Forelimb muscle (tissue), 1 donor: ENCODE measurements around the gene SDK2. TPM values are rescaled to one million over a fixed set of nuclear protein-coding genes. Genes with fewer than 3 reads are reported as not detected.

Experiments
- DNase-seq: peaks from one replicate; pipeline ENCODE4 v3.0.0-alpha.2; 2013; ENCODE audit warnings: low read depth
- polyA plus RNA-seq: library from polyadenylated mRNA; unstranded; fragments of 120-200 nt; gene quantifications from one replicate; pipeline ENCODE4 v1.2.1, GENCODE V29; 2013; ENCODE audit not compliant: insufficient read length

The SDK2 gene, protein sequence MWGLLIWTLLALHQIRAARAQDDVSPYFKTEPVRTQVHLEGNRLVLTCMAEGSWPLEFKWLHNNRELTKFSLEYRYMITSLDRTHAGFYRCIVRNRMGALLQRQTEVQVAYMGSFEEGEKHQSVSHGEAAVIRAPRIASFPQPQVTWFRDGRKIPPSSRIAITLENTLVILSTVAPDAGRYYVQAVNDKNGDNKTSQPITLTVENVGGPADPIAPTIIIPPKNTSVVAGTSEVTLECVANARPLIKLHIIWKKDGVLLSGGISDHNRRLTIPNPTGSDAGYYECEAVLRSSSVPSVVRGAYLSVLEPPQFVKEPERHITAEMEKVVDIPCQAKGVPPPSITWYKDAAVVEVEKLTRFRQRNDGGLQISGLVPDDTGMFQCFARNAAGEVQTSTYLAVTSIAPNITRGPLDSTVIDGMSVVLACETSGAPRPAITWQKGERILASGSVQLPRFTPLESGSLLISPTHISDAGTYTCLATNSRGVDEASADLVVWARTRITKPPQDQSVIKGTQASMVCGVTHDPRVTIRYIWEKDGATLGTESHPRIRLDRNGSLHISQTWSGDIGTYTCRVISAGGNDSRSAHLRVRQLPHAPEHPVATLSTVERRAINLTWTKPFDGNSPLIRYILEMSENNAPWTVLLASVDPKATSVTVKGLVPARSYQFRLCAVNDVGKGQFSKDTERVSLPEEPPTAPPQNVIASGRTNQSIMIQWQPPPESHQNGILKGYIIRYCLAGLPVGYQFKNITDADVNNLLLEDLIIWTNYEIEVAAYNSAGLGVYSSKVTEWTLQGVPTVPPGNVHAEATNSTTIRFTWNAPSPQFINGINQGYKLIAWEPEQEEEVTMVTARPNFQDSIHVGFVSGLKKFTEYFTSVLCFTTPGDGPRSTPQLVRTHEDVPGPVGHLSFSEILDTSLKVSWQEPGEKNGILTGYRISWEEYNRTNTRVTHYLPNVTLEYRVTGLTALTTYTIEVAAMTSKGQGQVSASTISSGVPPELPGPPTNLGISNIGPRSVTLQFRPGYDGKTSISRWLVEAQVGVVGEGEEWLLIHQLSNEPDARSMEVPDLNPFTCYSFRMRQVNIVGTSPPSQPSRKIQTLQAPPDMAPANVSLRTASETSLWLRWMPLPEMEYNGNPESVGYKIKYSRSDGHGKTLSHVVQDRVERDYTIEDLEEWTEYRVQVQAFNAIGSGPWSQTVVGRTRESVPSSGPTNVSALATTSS (N-terminal part only)
- 27.2 TPM for polyA plus RNA-seq

DNA sequence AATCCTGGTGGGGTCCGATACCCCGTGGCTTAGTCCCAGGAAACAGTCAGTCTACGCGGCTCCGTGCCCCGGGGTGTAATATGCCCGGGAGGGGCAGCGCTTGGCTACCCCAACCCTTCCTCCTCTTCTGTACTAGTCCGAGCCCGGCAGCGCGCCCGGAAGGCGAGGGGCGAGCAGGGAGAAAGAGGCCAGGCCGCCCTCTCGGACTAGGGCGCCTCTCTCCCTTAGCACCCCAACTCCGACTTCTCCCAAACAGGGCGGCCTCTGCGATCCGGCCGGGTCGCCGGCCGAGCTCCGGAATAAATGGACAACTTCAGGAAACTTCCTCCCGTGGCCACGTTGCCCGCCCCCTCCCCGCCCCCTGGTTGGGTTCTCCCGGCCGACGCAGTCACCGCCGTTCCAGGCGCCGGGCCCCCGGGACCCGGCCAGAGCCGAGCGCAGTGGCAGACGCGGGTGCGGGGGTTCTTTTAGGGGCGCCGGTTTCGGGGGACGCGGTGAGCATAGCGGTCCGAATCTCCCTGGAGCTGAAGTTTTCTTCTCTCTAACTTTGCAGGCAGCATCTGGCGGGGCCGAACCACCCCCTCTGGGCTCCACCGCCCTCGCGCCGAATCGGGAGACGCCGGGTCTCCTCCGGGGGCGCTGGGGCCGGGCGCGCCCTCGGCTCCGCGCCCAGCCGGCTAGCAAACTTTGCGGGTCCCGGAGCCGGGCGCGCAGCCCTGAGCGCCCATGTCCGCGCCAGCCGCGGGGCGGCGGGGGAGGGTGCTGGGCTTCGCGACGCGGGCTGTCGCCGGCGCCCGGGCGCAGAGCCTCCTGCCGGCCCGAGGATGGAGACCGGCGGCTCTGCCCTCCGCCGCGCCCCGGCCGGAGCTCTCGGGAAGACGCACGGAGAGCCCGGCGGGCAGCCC, at the start of gene SDK2:
TSS of gene SDK2 (minus strand) at position 301 of the 905 bp plus-strand sequence. CDS start 357 bp downstream, outside the sequence.
- no peak for DNase-seq

DNA sequence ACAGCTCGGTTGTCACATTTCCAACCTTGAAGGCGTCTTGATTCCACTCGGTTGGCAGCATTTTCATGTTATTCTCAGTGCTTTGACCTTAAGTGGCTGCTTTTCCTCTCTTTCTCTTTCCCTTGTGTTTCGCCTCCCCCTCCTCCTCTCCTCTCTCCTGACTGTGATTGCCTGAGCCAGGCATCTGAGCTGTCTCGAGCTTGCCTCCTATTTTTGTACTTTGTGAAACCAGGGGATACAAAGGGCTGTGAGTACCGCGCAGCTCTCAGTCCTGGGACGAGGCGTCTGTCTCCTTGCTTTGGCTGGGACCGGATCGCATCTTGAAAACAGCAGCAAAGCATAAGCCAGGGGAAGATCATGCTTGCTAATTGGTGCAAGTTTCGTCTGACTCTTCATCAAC, 48.8 kb upstream of the SDK2 start:
- no peak for DNase-seq

DNA sequence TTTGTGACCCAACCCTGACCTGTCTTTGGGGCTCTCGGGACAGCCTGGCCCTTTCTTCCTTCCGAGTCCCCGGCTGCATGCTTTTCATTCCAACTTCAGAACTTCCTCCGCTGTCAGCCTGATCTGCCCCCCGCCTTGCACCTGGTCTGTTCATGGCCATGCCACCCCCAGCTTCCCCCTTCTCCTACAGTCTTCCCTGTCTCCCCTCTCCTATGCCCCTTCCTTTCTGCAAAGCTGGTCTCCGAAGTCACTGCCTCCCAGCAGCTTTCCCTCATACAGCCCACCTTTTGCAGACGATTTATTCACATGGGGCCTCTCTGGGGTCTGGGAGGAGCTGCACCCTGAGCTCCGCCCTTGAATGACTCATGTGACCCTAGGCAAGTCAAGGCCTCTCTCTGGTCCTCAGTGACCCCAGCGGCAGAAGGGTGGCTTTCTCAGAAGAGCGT, 47.1 kb upstream of the SDK2 start:
- DNase-seq: no peak

DNA sequence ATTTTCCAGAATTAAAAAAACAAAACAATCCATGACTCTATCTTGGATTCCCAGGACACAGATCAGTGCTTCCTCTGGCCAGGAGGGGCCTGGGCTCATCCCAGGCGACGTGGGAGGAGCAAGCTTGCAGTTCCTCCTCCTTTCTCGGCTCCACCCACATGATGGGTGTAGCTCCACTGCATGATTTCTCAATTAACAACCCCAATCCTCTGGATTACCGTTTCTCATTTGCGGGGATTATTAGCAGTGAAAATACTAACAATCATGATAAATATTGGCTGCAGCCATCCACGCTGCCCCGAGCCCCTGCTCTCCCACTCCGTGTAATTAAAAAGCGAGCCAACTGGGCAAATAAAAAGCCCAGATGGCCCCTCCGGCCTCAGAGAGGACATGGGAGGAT, 46.4 kb upstream of the SDK2 start:
- no peak for DNase-seq

DNA sequence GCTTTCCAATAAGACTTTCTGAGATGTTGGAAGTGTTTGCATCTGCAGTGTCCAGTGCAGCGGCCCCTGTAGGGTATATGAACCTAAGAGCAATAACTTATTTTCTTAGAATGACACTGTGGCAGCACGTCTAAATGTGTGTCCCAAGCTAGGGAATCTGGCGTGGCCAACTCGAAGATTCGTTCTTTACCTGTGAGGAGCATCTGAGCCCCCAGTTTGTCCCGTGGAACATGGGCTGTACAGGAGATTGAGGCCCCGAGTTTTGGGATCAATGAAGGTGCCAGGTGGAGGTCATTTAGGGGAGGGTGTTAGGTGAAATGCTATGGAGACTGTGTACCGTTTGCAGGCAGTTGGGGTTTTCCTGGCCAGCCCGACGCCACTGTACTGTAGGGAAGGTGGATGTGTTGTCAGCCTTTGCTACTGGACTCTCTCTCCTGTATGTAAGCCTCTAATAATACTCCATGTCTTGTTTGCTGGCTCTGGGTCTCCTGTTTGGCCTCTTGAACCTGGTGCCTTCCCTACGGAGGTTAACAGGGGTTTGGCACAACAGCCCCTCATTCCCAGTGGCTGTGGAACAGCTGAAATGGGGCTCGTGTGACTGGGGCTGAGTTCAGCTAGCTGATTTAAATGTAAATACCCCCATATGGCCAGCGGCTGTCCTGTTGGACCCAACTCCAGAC, 45.5 kb upstream of the SDK2 start:
- DNase-seq: no peak

DNA sequence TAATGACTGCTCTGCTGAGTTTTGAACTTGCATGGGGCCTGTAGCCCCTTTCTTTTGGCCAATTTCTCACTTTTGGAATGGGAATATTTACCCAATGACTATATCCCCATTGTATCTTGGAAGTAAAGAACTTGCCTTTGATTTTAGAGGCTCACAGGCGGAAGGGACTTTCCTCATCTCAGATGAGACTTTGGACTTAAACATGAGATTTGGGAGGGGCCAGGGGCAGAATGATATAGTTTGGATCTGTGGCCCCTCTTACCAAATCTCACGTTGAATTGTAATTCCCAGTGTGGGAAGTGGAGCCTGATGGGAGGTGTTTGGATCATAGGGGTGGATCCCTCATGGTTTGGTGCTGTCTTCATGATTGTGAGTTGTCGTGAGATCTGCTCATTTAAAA, 42.7 kb upstream of the SDK2 start:
- DNase-seq: no peak

DNA sequence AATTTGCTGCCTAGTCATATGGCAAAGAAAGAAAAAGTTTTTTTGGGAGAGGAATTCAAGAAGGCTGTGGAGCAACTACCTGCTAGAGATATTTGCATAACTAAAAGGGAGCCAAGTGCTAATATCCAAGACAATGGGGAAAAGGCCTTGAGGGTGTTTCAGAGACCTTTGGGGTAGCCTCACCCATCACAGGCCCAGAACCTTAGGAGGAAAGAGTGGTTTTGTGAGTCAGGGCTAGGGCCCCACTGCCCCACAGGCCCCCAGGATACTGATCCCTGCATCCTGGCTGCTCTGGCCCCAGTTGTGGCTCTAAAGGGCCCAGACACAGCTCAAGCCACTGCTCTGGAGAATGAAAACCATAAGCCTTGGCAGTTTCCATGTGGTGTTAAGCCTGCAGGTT, 41.9 kb upstream of the SDK2 start:
- no peak for DNase-seq

DNA sequence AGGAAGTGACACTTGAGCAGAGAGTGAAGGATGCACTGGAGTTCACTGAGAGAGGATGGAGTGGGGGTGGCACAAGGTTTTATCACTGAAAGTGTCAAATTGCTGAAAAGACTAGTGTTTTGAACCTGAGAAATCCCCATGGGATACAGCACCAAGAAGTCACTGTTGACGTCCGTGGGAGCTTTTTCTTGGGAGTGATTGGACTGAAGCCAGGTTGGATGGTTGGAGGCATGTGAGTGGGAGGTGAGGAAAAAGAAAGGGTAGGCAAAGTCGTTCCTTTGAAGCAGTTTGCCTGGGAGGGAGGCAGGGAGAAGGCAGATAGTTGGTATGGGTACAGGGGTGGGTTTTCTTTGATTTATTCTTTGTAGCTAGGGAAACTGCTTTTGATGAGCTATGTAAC, 39.9 kb upstream of the SDK2 start:
- DNase-seq: no peak

DNA sequence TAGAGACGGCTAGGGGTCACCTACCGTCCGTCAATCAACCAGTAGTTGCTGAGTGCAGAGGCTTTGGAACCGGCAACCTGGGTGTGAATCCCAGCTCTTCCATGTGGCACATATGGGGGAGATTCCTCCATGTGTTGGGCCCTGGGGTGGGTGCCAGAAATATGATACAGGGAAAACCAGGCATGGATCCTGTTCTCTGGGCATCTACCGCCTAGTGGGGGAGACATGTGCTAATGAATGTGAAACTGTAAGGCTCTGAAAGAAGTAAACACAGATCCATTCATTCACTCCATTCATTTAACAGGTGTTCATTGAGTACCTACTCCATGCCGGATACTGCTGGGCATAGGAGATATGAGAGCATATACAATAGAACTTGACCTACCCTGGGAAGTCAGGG, 39.5 kb upstream of the SDK2 start:
- DNase-seq: no peak

DNA sequence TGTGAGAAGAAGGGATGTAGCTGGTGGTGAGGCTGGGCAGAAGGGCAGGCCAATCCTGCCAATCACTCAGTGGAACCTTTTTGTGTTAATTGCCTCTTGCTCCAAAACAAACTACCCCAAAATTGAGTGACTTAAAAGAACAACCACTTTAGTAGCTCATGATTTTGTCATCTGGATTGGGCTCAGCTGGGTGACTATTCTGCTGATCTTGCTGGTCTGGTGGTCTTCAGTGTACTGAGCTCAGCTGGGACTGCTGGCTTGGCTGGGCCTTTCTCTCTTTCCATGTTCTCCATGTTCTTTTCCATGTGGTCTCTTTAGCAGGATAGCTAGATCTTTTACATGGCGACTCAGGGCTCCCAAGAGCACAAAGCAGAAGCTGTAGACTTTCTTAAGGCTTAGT, 37.7 kb upstream of the SDK2 start:
- no peak for DNase-seq

DNA sequence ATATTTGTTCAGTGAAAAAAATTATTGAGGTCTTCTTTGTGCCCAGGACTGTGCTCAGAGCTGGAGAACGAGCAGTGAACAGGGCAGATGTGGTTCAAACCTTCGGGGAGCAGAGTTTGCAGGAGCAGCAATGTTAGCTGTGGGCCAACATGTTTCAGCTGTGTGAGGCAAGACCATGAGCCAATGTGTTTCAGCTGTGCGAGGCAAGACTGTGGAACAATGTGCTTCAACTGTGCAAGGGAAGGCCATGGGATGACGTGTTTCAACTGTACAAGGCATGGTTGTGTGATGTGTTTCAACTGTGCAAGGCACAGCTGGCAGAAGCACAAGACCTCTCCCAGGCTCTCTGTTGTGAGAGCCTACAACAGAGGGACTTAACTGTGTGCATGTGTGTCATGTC, 35.2 kb upstream of the SDK2 start:
- no peak for DNase-seq

DNA sequence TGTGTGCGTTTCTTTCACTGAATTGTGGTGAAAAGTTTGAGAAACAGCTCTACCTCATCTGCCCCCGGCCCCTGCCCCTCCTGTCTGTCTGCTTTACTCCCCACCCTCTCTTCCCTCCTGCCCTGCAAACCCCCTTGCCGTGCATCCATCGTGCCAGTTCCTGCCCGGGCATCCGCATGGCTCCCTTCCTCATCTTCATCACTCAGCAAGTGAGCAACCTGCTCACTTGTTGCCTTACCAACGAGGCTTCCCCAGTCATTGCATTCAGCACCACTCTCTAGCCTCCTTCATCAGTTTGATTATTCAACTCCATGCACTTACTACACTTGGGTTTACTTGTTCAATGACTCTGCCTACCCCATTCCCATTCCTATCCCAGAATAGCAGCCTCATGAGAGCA, 34.8 kb upstream of the SDK2 start:
- DNase-seq: no peak

DNA sequence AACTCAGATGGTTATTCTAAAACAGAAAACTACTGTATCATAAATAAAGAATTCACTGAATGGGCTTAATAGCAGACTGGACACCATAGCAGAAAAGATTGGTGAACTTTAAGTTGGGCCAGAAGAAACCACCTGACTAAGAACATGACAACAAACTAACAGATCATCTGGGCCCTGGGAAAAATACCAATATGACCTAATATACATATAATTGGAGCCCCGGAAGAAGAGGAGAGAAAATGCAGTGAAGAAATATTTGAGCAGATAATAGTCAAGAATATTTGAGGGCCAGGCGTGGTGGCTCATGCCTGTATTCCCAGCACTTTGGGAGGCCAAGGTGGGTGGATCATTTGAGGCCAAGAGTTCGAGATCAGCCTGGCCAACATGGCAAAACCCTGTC, 25.5 kb upstream of the SDK2 start:
- no peak for DNase-seq

DNA sequence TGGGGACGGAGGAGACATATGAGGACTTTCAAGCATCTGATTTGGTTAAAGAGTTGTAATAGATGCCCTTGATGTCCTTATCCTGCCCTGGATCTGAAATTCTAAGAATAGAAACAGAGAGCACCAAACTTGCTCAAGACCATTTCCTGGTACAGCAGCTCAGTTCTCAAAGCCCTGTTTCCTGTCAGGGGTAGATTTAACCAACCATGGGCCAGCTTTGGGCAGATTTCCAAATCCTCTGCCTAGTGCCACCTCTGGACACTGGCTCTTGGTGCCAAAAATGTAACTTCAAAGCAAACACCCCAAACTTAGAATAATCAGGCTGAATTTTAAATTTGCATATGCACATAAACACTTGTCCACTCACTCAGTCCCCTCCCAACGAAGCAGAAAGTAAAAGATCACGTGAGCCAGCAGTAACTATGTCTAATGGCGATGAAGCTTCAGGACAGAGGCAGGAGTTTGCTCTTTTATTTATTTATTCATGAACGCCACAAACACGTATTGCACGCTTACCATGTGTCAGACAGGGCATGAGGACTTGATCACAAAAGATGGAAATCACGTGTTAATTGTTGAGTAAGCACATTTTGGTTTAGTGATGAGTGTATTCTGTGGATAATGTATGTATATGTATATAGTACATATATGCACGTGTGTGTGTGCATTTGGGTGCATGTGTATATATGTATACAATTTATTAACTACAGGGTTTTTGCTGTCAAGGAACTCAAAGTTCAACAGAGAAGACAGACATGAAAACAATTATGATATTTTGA, 23.1 kb upstream of the SDK2 start:
- DNase-seq: no peak

DNA sequence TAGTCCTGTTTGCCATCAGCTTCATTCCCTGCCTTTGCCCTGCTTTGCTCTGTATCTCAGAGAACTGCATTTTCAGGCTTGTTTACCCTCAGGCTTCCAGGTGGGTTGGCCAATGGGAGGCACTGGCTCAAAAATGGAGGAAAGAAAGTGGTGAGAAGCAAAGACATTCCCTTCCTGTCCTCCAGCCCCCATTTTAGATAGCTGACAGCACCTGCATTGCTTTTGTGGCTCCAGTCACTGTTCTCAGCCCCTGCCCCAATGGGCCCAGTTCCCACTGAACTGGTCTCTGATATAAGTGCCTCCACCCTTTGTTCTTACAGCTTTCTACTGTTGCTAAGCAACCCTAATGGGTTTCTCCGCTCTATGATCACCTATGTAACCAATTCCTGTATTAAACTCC, 19.4 kb upstream of the SDK2 start:
- DNase-seq: no peak

DNA sequence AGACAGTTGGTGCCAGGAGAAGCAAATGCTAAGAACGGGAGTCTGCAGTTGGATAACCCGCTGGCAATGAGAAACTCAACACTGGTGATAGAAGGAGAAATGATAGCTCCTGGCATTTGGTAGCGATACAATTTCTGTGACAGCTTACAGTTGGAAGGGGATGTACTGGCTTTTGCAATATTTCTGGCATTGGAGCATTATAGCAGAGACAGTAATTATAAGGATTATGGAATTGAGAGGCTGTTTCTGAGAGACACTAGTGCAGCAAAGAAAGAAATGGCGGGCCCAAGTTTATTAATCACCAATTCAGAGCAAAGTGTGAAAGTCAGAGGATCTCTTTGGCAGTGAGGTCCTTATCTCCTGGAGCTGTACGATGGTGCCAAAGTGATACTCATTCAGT, 16.1 kb upstream of the SDK2 start:
- DNase-seq: no peak

DNA sequence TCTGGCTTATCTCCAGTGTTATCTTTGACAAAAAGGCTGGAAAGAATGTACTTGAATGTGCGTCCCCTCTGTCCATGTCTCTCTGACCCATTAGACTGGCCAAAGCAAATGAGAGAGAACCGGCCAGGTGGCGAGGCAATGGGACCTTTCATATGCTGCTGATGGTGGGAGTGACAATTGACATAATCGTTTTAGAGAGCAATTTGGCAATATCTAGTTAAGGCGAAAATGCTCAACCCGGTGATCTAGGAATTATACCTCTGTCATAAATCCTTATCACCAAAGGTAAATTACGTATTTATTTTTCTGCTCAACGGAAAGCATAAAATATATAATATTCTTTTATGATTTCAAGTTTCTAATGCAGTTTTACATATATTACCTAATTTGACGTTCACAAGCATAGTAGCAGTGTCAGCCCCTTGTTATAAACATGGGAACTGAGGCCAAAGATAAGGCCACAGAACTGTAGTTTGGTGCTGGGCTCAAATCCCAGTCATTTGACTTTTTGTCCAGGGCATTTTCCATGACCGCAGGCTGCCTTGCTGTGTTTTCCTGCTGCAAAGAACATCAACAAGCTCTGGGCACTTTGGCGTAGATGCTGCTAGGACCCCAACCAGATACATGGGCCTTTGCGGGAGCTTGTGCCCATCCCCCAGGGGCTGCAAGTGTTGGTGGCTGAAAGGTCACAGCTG, 14.7 kb upstream of the SDK2 start:
- DNase-seq: no peak

DNA sequence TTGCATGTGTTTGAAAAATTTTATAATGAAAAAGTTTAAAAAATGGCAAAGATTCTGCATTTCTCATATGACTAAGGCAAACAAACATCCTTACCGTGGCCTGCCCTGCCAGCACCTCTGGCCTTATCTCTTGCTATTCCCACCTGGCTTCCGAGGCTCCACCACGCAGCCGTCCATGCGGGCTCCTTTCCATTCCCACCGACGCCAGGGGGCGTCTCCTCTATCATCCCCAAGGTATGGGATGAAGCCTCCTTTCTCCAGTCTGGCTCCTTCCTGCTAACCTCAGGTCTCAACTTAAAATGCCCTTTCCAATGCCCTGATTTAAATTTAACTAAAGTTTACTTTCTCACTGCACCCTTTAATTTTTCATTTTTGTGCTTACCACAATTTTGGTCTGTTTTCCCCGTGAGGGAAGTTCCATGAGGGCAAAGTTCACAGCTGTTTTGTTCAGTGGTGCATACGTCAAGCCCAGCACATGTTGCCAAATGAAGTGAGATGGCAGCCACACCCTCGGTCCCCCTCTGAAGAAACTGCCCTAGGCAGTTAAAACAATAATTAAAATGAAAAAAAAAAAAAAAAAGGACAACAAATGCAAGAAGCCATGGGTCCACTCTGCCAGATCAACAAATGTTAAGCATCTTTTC, 13.3 kb upstream of the SDK2 start:
- no peak for DNase-seq

DNA sequence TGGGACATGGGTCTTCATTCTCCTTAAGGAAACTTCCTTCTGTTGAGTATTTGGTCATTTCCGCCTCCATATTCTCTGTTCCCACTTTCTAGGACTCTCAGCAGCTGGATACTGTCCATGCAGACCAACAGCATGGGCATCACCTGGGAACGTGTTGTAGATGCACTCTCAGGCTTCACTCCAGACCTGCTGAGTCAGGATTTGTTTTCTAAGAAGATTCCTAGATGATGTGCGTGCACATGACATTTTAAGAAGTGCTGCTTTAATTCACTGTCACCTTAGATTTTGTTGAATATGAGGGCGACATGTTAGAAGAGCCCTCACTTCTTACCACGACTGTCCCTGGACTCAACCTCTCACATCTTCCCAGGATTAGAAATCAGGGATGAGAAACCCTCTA, 10.0 kb upstream of the SDK2 start:
- DNase-seq: no peak
